Measurements from ENCODE around the gene RAI1. TPM values are rescaled to one million over a fixed set of nuclear protein-coding genes. Genes with fewer than 3 reads are reported as not detected.
A peak's percentile ranks its signal among the peaks of the same experiment; 100 is the strongest.

RAI1 gene
- total RNA-seq, 3 donors from 2014 or later = 12.9 to 29.2 (median 17.0) TPM

GRCh38 chr17:17816240-17816814, 135.1 kb downstream of the RAI1 start:
- Histone ChIP-seq H3K4me1 (ENCODE audit: low read depth) (peaks cover 34% of the 10 kb centered on the region), H3K4me3 (no peak overlapping the region), H3K36me3 (ENCODE audit: low read depth) (peaks cover 7% of the 10 kb centered on the region), H3K9me3 (no peaks in the 10 kb centered on the region)
- ATAC-seq (no peak), DNase-seq (peak in 2 of 3 donors; percentile 1 to 32)
- TF ChIP-seq, protein P1, sequence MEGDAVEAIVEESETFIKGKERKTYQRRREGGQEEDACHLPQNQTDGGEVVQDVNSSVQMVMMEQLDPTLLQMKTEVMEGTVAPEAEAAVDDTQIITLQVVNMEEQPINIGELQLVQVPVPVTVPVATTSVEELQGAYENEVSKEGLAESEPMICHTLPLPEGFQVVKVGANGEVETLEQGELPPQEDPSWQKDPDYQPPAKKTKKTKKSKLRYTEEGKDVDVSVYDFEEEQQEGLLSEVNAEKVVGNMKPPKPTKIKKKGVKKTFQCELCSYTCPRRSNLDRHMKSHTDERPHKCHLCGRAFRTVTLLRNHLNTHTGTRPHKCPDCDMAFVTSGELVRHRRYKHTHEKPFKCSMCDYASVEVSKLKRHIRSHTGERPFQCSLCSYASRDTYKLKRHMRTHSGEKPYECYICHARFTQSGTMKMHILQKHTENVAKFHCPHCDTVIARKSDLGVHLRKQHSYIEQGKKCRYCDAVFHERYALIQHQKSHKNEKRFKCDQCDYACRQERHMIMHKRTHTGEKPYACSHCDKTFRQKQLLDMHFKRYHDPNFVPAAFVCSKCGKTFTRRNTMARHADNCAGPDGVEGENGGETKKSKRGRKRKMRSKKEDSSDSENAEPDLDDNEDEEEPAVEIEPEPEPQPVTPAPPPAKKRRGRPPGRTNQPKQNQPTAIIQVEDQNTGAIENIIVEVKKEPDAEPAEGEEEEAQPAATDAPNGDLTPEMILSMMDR (IDR thresholded peaks at IDR 0.05) = no peak
- intact Hi-C loops (cut with DNase I, micrococcal nuclease) = no loop called here

DNA sequence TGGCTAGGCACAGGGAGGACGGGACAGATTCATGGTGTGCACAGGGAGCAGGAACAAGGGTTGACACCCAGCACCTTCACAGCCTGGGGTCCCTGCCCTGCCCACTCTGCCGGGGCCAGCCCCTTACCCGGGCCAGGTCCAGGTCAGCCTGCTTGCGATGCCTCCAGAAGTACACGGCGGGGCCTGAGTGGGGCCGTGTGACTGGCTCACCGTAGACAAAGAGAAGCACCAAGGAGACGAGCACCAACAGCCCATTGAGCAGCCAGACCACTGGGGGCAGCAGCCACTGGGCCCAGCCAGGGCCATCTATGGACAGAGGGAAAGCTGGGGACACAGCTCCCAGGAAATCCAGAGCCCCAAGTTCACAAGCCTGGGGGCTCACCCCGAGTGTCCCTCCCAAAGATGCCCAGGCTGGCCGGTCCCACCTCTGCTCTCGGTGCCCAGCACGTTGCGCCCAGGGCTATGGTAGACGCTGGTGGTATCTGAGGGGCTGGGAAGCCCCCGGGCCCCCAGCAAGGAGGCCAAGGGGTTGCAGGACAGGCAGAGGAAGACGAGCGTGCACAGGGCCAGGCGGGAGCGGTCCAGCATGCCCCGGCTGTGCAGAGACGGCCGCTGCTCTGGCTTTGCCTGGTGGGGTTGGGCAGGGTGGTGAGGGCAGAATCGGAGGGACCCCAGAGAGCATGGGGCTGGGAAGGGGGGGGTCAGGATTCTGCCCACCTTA, 135.7 kb downstream of the RAI1 start:
- peaks cover 41% of the 10 kb centered on the region for H3K4me1 ChIP-seq (ENCODE audit: low read depth)
- DNase-seq = peak in 2 of 3 donors; percentile 8 to 39
- TF ChIP-seq, protein P1 (IDR thresholded peaks at IDR 0.05) = no peak
- H3K9me3 ChIP-seq = no peaks in the 10 kb centered on the region
- intact Hi-C loops (cut with DNase I, micrococcal nuclease) = no loop called here
- peaks cover 7% of the 10 kb centered on the region for H3K36me3 ChIP-seq (ENCODE audit: low read depth)
- no peak for ATAC-seq
- no peak overlapping the region for H3K4me3 ChIP-seq

DNA sequence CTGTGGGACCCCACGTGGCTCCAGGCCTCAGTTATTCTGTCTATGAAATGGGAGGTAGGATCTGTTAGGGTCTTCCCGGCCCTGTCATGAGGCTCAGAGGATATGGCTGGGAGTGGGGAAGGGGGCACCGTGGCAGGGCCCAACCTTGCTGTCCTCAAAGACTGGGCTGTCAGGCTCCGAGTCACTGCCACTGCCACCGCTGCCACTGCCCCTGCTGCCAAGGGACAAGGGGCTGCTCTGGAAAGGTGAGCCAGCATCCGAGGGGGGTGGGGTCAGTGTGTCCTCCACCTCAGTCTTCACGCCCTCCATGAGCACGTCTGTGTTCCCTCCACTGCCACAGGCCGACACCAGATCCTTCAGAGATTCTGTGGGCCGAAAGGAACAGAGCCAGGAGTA, 136.3 kb downstream of the RAI1 start:
- H3K36me3 ChIP-seq (ENCODE audit: low read depth) = peaks cover 7% of the 10 kb centered on the region
- intact Hi-C loops (cut with DNase I, micrococcal nuclease) = no loop called here
- H3K4me1 ChIP-seq (ENCODE audit: low read depth) = peaks cover 42% of the 10 kb centered on the region
- no peak for ATAC-seq
- TF ChIP-seq, protein P1 (IDR thresholded peaks at IDR 0.05) = no peak
- H3K9me3 ChIP-seq = no peaks in the 10 kb centered on the region
- peak in 2 of 3 donors; percentile 22 to 44 for DNase-seq
- no peak overlapping the region for H3K4me3 ChIP-seq

DNA sequence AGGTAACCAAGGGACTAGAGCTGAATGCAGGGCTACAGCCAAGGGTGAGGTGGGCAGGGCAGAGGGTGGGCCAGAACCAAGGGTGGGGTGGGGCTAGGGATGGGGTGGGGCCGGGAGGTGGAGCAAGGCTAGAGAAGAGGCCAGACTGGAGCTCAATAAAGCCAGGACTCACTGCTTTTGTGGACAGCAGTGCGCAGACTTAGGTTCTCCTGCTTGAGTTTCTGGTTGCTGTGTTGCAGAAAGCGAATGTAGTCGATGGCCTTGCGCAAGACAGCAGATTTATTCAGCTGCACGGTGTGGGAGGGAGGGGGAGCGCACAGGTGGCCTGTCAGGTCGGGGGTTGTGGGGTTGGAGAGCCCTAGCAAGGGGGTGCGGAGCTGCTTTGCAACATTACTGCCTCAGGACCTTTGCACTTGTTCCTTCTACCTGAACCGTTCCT, 136.8 kb downstream of the RAI1 start:
- TF ChIP-seq, protein P1 (IDR thresholded peaks at IDR 0.05) = no peak
- peak; percentile 77 to 84 (median 78) for DNase-seq
- ATAC-seq = peak; percentile 65
- Histone ChIP-seq H3K9me3 (no peaks in the 10 kb centered on the region), H3K4me1 (ENCODE audit: low read depth) (peaks cover 46% of the 10 kb centered on the region), H3K36me3 (ENCODE audit: low read depth) (peaks cover 7% of the 10 kb centered on the region), H3K4me3 (no peak overlapping the region)
- intact Hi-C loops (cut with DNase I, micrococcal nuclease) = no loop called here

- intact Hi-C loops (cut with DNase I, micrococcal nuclease) = no loop called here
- peak in 1 of 3 donors; percentile 23 for DNase-seq
- peaks cover 50% of the 10 kb centered on the region for H3K4me1 ChIP-seq (ENCODE audit: low read depth)
- ATAC-seq = no peak
- no peak overlapping the region for H3K4me3 ChIP-seq
- H3K9me3 ChIP-seq = no peaks in the 10 kb centered on the region
- TF ChIP-seq, protein P1 (IDR thresholded peaks at IDR 0.05) = no peak
- peaks cover 7% of the 10 kb centered on the region for H3K36me3 ChIP-seq (ENCODE audit: low read depth)
Observed at GRCh38 chr17:17819111-17819510, 137.9 kb downstream of the RAI1 start.
